HepG2 (cell line): Measurements from ENCODE around the gene SUN5.

ENCODE experiments used
- CTCF ChIP-seq: sonication (generic); formaldehyde crosslinking; IDR thresholded peaks from 2 replicates; pipeline ENCODE4 v1.5.0; 2020; ENCODE audit warnings: mild to moderate bottlenecking, missing genetic modification reagents, moderate library complexity
- EZH2 ChIP-seq: conservative IDR thresholded peaks from 2 replicates; pipeline ENCODE4 v1.6.1; 2012; ENCODE audit warnings: mild to moderate bottlenecking, low read depth, low read length, moderate library complexity
- KAT8 ChIP-seq: IDR thresholded peaks from 2 replicates; pipeline ENCODE4 v1.6.1; 2016; ENCODE audit warnings: missing genetic modification reagents, missing compliant biosample characterization
- RXRA ChIP-seq: sonication (generic); formaldehyde crosslinking; IDR thresholded peaks from 2 replicates; pipeline ENCODE4 v1.5.1; 2020; ENCODE audit warnings: missing genetic modification reagents
- ZNF574 ChIP-seq: sonication (generic); formaldehyde crosslinking; IDR thresholded peaks from 2 replicates; pipeline ENCODE4 v1.4.0; 2020; ENCODE audit warnings: missing genetic modification reagents

GRCh38 chr20:33033381-33033780, 29.1 kb upstream of the SUN5 start:
- TF ChIP-seq KAT8 (CRISPR knock-in tag) (no peak), EZH2 (no peak), CTCF (CRISPR knock-in tag) (no peak), ZNF574 (CRISPR knock-in tag) (no peak), RXRA (no peak)
